ENCODE measurements around the gene PROSER3. TPM values are rescaled to one million over a fixed set of nuclear protein-coding genes. Genes with fewer than 3 reads are reported as not detected.
"Not testable (repeated sequence)": the region's sequence is repeated elsewhere in the genome, so short reads cannot be mapped to it uniquely, and the experiment has no call there.

PROSER3 gene
- total and polyA plus RNA-seq, 8 donors, result 7.2 to 19.6 (median 8.6) TPM

DNA sequence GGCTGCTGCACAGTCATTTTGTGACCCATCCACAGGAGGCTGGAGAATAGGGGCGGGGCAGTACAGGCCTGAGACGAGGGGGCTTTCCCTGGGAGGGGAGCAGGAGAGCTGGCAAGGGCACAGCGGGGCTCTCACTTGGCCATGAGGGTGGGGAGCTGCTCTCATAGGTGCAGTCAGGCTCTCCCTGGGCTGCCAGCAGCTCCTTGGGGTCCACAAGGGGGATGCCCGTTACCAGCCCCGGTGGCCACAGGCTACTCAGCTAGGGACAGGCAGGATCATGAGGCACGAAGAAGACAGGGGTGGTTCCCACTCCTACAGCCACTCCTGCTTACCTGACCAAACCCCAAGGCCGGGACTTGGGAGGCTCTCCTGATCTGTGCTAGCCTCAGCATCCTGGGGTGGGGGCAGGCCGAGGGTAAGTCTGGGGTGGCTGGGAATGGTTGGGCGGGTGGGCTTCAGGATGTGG is 33.9 kb downstream of the PROSER3 start:
- DNase-seq, result no peak
- Histone ChIP-seq H3K36me3 (no peaks in the 10 kb centered on the region), H3K4me1 (peaks cover 0 to 4% (median 0%) of the 10 kb centered on the region in 3 donors), H3K27me3 (no peaks in the 10 kb centered on the region), H3K4me3 (no peak overlapping the region), H3K27ac (no peak overlapping the region), H3K9me3 (no peaks in the 10 kb centered on the region)
- TF ChIP-seq, protein P1, sequence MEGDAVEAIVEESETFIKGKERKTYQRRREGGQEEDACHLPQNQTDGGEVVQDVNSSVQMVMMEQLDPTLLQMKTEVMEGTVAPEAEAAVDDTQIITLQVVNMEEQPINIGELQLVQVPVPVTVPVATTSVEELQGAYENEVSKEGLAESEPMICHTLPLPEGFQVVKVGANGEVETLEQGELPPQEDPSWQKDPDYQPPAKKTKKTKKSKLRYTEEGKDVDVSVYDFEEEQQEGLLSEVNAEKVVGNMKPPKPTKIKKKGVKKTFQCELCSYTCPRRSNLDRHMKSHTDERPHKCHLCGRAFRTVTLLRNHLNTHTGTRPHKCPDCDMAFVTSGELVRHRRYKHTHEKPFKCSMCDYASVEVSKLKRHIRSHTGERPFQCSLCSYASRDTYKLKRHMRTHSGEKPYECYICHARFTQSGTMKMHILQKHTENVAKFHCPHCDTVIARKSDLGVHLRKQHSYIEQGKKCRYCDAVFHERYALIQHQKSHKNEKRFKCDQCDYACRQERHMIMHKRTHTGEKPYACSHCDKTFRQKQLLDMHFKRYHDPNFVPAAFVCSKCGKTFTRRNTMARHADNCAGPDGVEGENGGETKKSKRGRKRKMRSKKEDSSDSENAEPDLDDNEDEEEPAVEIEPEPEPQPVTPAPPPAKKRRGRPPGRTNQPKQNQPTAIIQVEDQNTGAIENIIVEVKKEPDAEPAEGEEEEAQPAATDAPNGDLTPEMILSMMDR (IDR thresholded peaks at IDR 0.05), result no peak
- FAIRE-seq, result no peak
- peak in 1 of 4 donors; percentile 4 for ATAC-seq
- intact Hi-C loops (cut with DNase I), result no loop called here
- 66 to 71% methylated on average over 9 of the region's 9 CpGs for WGBS, 2 donors

DNA sequence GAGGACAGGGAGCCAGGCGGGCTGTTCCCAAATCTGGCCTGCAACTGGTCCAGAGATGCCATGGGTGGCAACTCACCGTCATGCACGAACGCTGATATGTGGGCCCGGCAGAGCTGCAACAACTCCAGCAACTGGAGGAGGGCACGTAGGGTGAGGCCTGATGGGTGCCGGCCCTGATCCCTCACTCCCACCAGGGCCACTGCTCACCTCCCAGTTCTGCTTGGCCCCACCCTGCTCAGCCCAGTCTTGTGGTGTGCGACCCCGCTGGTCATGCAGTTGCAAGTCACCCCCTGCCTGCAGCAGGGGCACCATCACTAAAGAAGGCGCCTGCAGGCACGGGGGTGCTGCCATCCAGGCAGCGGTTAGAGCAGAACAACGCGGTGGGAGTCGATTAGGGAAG is 34.3 kb downstream of the PROSER3 start:
- peaks cover 0 to 4% (median 0%) of the 10 kb centered on the region in 3 donors for H3K4me1 ChIP-seq
- no peaks in the 10 kb centered on the region for H3K9me3 ChIP-seq
- H3K36me3 ChIP-seq, result no peaks in the 10 kb centered on the region
- no peak for ATAC-seq
- TF ChIP-seq, protein P1 (IDR thresholded peaks at IDR 0.05), result no peak
- H3K4me3 ChIP-seq, result no peak overlapping the region
- FAIRE-seq, result no peak
- H3K27ac ChIP-seq, result no peak overlapping the region
- 87 to 92% methylated on average over 15 of the region's 15 CpGs for WGBS, 2 donors
- H3K27me3 ChIP-seq, result no peaks in the 10 kb centered on the region
- DNase-seq, result peak in 1 of 6 donors; percentile 20
- intact Hi-C loops (cut with DNase I), result no loop called here

DNA sequence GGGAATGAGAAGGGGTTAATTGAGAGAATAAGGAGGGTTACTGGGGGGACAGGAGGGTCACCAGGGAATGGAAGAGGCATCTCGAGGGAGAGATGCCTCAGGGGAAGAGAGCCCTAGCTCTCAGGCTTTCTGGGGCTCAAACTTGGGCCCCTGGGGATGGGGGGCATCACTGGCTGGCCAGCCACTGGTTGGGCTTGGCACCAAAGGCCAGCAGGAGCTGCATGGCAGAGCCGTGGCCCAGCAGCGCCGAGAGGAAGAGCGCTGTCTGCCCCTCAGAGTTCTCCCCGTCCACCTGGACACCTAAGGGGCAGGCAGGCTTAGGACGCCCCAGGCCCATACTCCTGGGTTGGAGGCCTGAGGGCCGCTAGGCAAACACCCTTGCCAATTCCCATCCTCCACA is 34.9 kb downstream of the PROSER3 start:
- 87 to 92% methylated on average over 8 of the region's 8 CpGs for WGBS, 2 donors
- no peak for ATAC-seq
- no peak overlapping the region for H3K27ac ChIP-seq
- no peaks in the 10 kb centered on the region for H3K27me3 ChIP-seq
- H3K4me3 ChIP-seq, result no peak overlapping the region
- no peak for DNase-seq
- H3K36me3 ChIP-seq, result no peaks in the 10 kb centered on the region
- no peaks in the 10 kb centered on the region for H3K9me3 ChIP-seq
- TF ChIP-seq, protein P1 (IDR thresholded peaks at IDR 0.05), result no peak
- no peak for FAIRE-seq
- peaks cover 0 to 4% (median 0%) of the 10 kb centered on the region in 3 donors for H3K4me1 ChIP-seq
- intact Hi-C loops (cut with DNase I), result no loop called here

DNA sequence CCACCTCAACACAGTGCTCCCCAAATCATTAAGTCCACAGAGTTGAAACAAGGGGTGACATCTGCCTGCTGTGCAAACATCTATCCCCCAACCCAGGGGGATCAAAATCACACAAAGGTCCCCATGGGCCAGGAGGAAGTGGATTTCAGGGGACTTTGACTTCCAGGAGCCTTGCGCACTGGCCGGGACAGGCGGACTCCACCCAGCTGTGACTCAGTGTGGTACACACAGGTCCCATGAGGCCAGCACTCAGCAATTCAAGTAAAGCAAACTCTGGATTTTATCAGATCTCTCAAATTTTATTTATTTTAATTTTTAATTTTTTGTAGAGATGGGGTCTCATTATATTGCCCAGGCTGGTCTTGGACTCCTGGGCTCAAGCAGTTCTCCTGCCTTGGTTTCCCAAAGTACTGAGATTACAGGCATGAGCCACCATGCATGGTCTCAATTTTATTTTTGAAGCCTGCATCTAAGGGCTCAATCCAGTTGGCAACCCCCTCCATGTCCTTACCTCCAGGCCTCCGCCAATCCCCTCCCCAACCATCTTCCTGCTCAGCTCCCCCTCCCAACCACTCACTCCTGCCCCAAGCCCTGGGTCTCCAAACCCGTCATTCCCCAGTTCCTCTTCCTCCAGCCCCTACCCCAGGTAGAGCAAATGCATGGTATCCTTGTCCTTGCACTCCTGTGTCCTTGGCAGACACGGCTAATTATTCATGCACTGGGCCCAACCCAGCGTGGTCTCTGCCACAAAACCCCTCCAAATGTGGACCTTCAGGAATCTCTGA is 35.6 kb downstream of the PROSER3 start:
- no peak for ATAC-seq
- DNase-seq, result no peak
- WGBS, 2 donors, result 82 to 86% methylated on average over 7 of the region's 7 CpGs
- Histone ChIP-seq H3K4me3 (no peak overlapping the region), H3K4me1 (peaks cover 0 to 4% (median 0%) of the 10 kb centered on the region in 3 donors), H3K9me3 (no peaks in the 10 kb centered on the region), H3K27ac (no peak overlapping the region), H3K36me3 (no peaks in the 10 kb centered on the region), H3K27me3 (no peaks in the 10 kb centered on the region)
- intact Hi-C loops (cut with DNase I), result no loop called here
- no peak for FAIRE-seq
- TF ChIP-seq, protein P1 (IDR thresholded peaks at IDR 0.05), result no peak

DNA sequence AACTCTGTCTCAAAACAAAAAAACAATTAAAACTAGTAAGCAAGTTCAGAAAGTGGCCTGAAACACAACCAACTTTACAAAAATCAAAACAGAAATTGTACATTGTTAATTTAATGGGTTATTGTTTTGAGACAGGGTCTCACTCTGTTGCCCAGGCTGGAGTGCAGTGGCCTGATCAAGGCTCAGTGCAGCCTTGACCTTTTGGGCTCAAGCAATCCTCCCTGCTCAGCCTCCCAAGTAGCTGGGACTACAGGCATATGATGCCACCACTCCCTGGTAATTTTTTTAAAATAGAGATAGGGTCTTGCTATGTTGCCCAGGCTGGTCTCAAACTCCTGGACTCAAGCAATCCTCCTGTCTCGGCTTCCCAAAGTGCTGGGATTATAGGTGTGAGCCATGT is 37.6 kb downstream of the PROSER3 start:
- H3K4me3 ChIP-seq; H3K27me3 ChIP-seq; intact Hi-C loops (cut with DNase I); H3K4me1 ChIP-seq; DNase-seq; H3K36me3 ChIP-seq; H3K27ac ChIP-seq; H3K9me3 ChIP-seq; FAIRE-seq; ATAC-seq: not testable (repeated sequence)
- WGBS, 2 donors, result 89 to 100% methylated on average over 1 of the region's 1 CpG
